ENCODE data around the gene COL13A1.

DNA sequence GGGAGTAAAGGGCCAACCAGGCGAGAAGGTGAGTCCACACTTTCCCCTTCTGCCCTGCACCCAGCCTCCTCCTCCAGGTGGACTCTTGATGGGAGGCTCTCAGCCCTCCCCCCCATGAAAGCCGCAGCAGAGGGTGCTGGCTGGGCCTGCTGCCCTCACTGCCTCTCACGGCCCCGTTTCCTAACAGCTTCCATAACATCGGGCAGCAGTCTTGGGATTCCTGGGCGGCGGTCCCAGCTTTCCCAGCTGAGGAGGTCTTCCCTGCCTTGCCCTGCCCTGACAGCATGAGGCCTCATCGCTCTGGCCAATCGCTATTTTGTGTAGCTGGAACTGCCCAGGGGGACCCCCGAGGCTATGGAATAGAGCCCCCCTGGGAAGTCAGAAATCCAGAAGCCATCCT, 76.3 kb downstream of the COL13A1 start:
- TF ChIP-seq CTCF (IDR thresholded peaks at IDR 0.05) (no peak), POLR2A (IDR thresholded peaks at IDR 0.05) (no peak)

All from adrenal gland (tissue), 5 donors.